GM12891 (cell line): Measurements from ENCODE around the gene HNRNPAB.

ENCODE experiments used
- PAX5 ChIP-seq: IDR thresholded peaks from 2 replicates; pipeline ENCODE4 v1.6.1; 2011; ENCODE audit warnings: low read length, moderate library complexity, mild to moderate bottlenecking; ENCODE audit not compliant: insufficient read depth, severe bottlenecking
- POLR2A ChIP-seq: IDR thresholded peaks from 2 replicates; pipeline ENCODE4 v1.6.1; 2011; ENCODE audit warnings: low read depth, low read length, control low read depth
- POLR2AphosphoS5 ChIP-seq: IDR thresholded peaks from 2 replicates; pipeline ENCODE4 v1.6.1; 2011; ENCODE audit warnings: low read depth, low read length, control low read depth
- POU2F2 ChIP-seq: IDR thresholded peaks from 2 replicates; pipeline ENCODE4 v1.6.1; 2011; ENCODE audit warnings: low read depth, mild to moderate bottlenecking, control low read depth, low read length, moderate library complexity
- SPI1 ChIP-seq: IDR thresholded peaks from 2 replicates; pipeline ENCODE4 v1.6.1; 2011; ENCODE audit warnings: low read depth, low read length, control low read depth
- TAF1 ChIP-seq: IDR thresholded peaks from 2 replicates; pipeline ENCODE4 v1.6.1; 2011; ENCODE audit warnings: low read depth, low read length, control low read depth

DNA sequence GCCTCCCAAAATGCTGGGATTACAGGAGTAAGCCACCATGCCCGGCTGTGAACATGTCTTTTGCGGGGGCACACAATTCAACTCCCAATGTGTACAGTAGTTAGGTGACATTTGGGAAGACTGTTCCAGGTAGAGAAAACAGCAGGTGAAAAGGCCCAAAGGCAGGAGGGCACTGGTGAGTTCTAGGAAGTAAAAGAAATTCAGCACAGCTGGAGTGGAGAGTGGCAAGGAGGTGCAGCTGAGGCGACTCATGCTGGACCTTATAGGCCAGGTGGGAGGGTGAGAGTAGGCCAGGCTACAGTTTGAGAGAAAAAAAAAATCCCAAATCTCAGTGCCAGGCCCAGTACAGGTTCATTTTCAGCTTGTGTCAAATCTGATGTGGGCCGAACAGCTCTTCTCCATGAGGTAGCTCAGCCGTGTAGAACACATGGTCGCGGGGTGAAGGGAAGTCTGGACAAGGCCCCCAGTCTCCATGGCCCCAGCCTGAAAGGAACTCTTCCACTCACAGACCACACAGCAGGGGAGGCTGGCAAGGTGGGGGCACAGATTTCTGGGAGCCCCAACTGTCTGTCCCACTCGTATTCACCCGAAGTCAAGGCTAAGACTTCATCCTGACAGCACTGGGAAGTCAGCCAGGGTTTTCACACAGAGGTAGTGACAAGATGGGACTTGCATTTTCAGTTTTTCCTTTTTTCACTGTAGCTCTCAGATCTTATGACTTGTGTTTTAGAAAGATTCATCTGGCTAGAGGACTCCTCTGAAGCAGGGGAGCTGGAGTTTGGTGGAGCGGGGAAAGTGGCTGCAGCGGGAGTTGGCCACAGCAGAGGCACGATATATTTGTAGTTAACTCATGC, 4.5 kb upstream of the HNRNPAB start:
- TF ChIP-seq POLR2AphosphoS5, result no peak
- no peak for TF ChIP-seq POLR2A
- TF ChIP-seq TAF1, result no peak
- TF ChIP-seq POU2F2, result no peak
- no peak for TF ChIP-seq SPI1
- no peak for TF ChIP-seq PAX5
